ENCODE measurements around the gene HDAC4. TPM values are rescaled to one million over a fixed set of nuclear protein-coding genes. Genes with fewer than 3 reads are reported as not detected.
"Not testable (repeated sequence)": the region's sequence is repeated elsewhere in the genome, so short reads cannot be mapped to it uniquely, and the experiment has no call there.

HDAC4 gene
- total and polyA plus RNA-seq, 2 of the 8 experiments (the other 6 are each of a cell fraction or from before 2014, with no cell fraction given): 15.4 to 31.5 TPM

DNA sequence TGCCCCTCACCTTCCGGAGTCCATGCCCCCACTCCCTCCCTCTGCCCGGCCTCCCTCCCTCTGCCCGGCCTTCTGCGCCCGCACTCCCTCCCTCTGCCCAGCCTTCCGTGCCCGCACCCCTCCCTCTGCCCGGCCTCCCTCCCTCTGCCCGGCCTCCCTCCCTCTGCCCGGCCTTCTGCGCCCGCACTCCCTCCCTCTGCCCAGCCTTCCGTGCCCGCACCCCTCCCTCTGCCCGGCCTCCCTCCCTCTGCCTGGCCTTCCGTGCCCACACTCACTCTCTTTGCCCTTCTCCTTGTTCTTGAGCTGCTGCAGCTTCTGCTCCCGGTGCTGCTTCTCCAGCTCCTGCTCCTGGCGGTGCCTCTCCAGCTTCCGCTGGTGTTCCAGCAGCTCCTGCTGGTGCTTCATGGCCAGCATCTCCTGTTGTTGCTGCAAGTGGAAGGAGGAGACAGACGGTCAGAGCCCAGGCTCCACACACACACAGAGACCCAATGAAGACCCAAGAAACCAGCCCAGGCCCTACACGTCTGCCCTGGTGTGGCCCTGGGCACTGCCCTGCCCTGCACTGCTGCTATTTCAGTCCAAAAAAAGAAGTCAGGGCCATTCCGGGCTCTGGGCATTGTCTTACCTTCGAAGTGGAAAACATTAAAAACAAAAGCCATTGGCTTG, 224.5 kb downstream of the HDAC4 start:
- H3K27ac ChIP-seq (ENCODE audit: low read depth, low read length); H3K14ac ChIP-seq (ENCODE audit: insufficient read length); H2BK120ac ChIP-seq (replicated peaks; ENCODE audit: low read depth, low read length); H2BK5ac ChIP-seq (ENCODE audit: low read depth, low read length); POLR2A ChIA-PET (ENCODE audit: partially characterized antibody); H3K4me2 ChIP-seq (ENCODE audit: insufficient read depth in 1 of 2, low read depth in 2 of 2, low read length in 2 of 2); H4K5ac ChIP-seq (ENCODE audit: insufficient read length, low read depth, low read length); H3K4me1 ChIP-seq (replicated peaks in 1 of 4; ENCODE audit: control insufficient read depth in 3 of 4, insufficient read depth in 4 of 4, low read length in 3 of 4); H4K8ac ChIP-seq (ENCODE audit: extremely low read depth, insufficient read depth, low read length); H4K20me1 ChIP-seq (replicated peaks in 1 of 2; ENCODE audit: control insufficient read depth in 1 of 2, insufficient read depth in 2 of 2, low read length in 2 of 2); H3K27me3 ChIP-seq (replicated peaks in 1 of 4; ENCODE audit: control insufficient read depth in 3 of 4, extremely low read depth in 1 of 4, insufficient read depth in 3 of 4, low read length in 3 of 4); H3K4me3 ChIP-seq (ENCODE audit: extremely low read depth in 1 of 4, insufficient read depth in 2 of 4, low read depth in 3 of 4, low read length in 4 of 4); H3K79me1 ChIP-seq (ENCODE audit: low read depth, low read length); DNase-seq (ENCODE audit: low read depth in 1 of 2, low spot score in 2 of 2); H3K23ac ChIP-seq (ENCODE audit: insufficient read length); H3K9ac ChIP-seq (replicated peaks in 1 of 4; ENCODE audit: extremely low read depth in 1 of 4, low read depth in 3 of 4, low read length in 3 of 4); H3K79me2 ChIP-seq (ENCODE audit: control insufficient read depth in 1 of 2, insufficient read depth in 2 of 2, low read length in 2 of 2); H4K91ac ChIP-seq (replicated peaks; ENCODE audit: insufficient read length, low read length); H3K56ac ChIP-seq (replicated peaks; ENCODE audit: insufficient read length, low read depth, low read length); H2AK5ac ChIP-seq (ENCODE audit: low read depth, low read length); H2BK20ac ChIP-seq (ENCODE audit: low read length); FAIRE-seq; H2AFZ ChIP-seq (ENCODE audit: low read length); H3K4ac ChIP-seq (replicated peaks; ENCODE audit: insufficient read length, low read depth, low read length); H2BK12ac ChIP-seq (ENCODE audit: low read depth, low read length); H2BK15ac ChIP-seq (ENCODE audit: low read length); H3K23me2 ChIP-seq (ENCODE audit: low read depth, low read length); H3K18ac ChIP-seq (ENCODE audit: extremely low read depth, low read length): not testable (repeated sequence)
- H3K9me3 ChIP-seq (ENCODE audit: insufficient read depth in 2 of 2, low read depth in 1 of 2, low read length in 1 of 2): peaks cover 26 to 32% of the 10 kb centered on the region in 2 experiments
- WGBS, 2 experiments (ENCODE audit: extremely low coverage in 1 of 2, insufficient coverage in 1 of 2, insufficient read length in 1 of 2, insufficient replicate concordance in 2 of 2, low coverage in 1 of 2, low lambda C conversion rate in 2 of 2, missing lambda C conversion rate in 1 of 2): 91% methylated on average over 6 of the region's 23 CpGs; no CpG with 5 or more reads in 1 of the 2 experiments
- CTCF ChIA-PET (ENCODE audit: partially characterized antibody): interaction anchor here (0.8 kb wide), 2 partner anchors 32 to 35 kb away, joined by 3 read pairs; no protein-coding TSS in a partner anchor
- peaks cover 0 to 20% (median 6%) of the 10 kb centered on the region in 4 experiments; a peak in 5 of 8 replicates for H3K36me3 ChIP-seq (ENCODE audit: control insufficient read depth in 2 of 4, insufficient read depth in 4 of 4, low read length in 3 of 4)

All from H1 (cell line).